AG04450 (cell line): ENCODE results near the gene ACBD7. TPM values are rescaled to one million over a fixed set of nuclear protein-coding genes. Genes with fewer than 3 reads are reported as not detected.

Experiments used
- polyA plus RNA-seq: library from polyadenylated mRNA; depleted of rRNA; stranded (reverse); fragments of >200 nt; gene quantifications from 2 replicates; pipeline ENCODE4 v1.2.3, GENCODE V29; 2011; rRNA removed

The ACBD7 gene
- polyA plus RNA-seq, 1 experiment = 0.67 TPM

Other genes with a start within 250 kb of the ACBD7 start
- gene SUV39H2, start 209.9 kb downstream of the ACBD7 start, polyA plus RNA-seq = 6.2 and 9.0 TPM in 2 replicates
- gene DCLRE1C, start 134.7 kb downstream of the ACBD7 start, polyA plus RNA-seq = 5.5 and 6.4 TPM in 2 replicates
- 0.21 TPM in 1 of 2 replicates, not detected in the other for gene MEIG1, start 129.4 kb downstream of the ACBD7 start, polyA plus RNA-seq
- gene OLAH, start 44.8 kb downstream of the ACBD7 start, polyA plus RNA-seq = 0.12 TPM in 1 of 2 replicates, not detected in the other
- gene RPP38, start 8.6 kb upstream of the ACBD7 start, polyA plus RNA-seq = 17.1 and 20.8 TPM in 2 replicates
- 36.3 and 38.2 TPM in 2 replicates for gene NMT2, start 79.9 kb upstream of the ACBD7 start, polyA plus RNA-seq